AG10803 (cell line): ENCODE measurements around the gene NPR1.
"Not testable (repeated sequence)": the region's sequence is repeated elsewhere in the genome, so short reads cannot be mapped to it uniquely, and the experiment has no call there.

Experiments used
- DNase-seq: peaks from one replicate; pipeline ENCODE4 v3.0.0; 2010; ENCODE audit warnings: low read depth
- H3K4me3 ChIP-seq: 2 replicates; pipeline ENCODE4 v1.5.1; 2011; ENCODE audit warnings: mild to moderate bottlenecking, low read length, control low read depth
- CTCF ChIP-seq: conservative IDR thresholded peaks from 2 replicates; pipeline ENCODE4 v1.5.1; 2011; ENCODE audit warnings: mild to moderate bottlenecking, low read length, control low read depth, inconsistent platforms

Gene NPR1

GRCh38 chr1:153699768-153700167, 21.3 kb downstream of the NPR1 start:
- no peak overlapping the region for H3K4me3 ChIP-seq
- TF ChIP-seq CTCF = no peak

GRCh38 chr1:153705484-153705883, 27.0 kb downstream of the NPR1 start:
- no peak for DNase-seq
- H3K4me3 ChIP-seq = no peak overlapping the region
- no peak for TF ChIP-seq CTCF

More at GRCh38 chr1:153699768-153700167, 21.3 kb downstream of the NPR1 start:
- DNase-seq = no peak

GRCh38 chr1:153711026-153711425, 32.5 kb downstream of the NPR1 start:
- no peak overlapping the region for H3K4me3 ChIP-seq
- no peak for TF ChIP-seq CTCF
- no peak for DNase-seq

- not testable (repeated sequence) for H3K4me3 ChIP-seq, DNase-seq
These were observed 37.7 kb downstream of the NPR1 start for GRCh38 chr1:153716211-153716610.

DNA sequence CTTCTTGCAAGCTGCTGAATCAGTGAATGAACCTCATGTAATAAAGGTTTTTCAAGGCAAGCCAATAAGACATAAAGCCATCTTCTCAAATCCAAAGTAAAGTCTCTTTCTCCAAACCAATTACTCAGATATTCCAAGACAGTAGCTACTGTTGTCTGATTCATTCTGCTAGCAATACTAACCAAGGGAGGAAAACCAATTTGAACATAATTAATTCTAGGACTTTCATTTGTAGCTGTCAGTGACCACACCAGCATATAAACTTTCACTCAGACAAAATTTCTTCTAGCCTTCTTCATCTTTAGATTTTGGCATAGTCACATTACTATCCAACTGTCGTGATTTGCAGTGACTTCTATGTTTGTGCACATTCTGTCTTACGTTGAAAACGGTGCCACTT, 38.8 kb downstream of the NPR1 start:
- DNase-seq = no peak
- no peak overlapping the region for H3K4me3 ChIP-seq
- no peak for TF ChIP-seq CTCF

DNA sequence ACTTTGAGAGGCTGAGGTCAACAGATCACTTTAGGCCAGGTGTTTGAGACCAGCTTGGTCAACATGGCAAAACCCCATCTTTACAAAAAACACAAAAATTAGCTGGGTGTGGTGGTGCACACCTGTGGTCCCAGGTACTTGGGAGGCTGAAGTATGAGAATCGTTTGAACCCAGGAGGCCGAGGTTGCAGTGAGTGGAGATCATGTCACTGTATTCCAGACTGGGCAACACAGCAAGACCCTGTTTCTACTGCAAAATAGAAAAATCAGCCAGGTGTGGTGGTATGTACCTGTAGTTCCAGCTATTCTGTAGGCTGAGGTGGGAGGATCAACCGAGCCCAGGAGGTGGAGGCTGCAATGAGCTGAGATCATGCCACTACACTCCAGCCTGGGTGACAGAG, 45.2 kb downstream of the NPR1 start:
- no peak overlapping the region for H3K4me3 ChIP-seq
- no peak for DNase-seq
- TF ChIP-seq CTCF = no peak

- DNase-seq, H3K4me3 ChIP-seq: not testable (repeated sequence)
These were observed 46.1 kb downstream of the NPR1 start for GRCh38 chr1:153724634-153725033.

- H3K4me3 ChIP-seq = peak within 1 kb of the TSS; percentile 96
- TF ChIP-seq CTCF = no peak; the same call in 1 of the 2 replicates
- DNase-seq = peak; percentile 100
These were observed 49.2 kb downstream of the NPR1 start, which contains the start of gene INTS3 for GRCh38 chr1:153727463-153728304. INTS3 (plus strand) TSS chr1:153728050; CDS start chr1:153728635, 585 bp downstream.
